GM21526 (cell line): ENCODE measurements around the gene ITSN2.
A peak's percentile ranks its signal among the peaks of the same experiment; 100 is the strongest.
"Not testable (repeated sequence)": the region's sequence is repeated elsewhere in the genome, so short reads cannot be mapped to it uniquely, and the experiment has no call there.

Experiments used
- ATAC-seq: cut with Tn5 transposase; IDR thresholded peaks from one replicate; pipeline ENCODE4 v1.9.1; 2021; ENCODE audit warnings: moderate library complexity; ENCODE audit not compliant: unreplicated experiment, low FRiP score

The ITSN2 gene

GRCh38 chr2:24360050-24360962 lies at the start of gene ITSN2:
Gene ITSN2, minus strand, starts transcription at chr2:24360536. Its CDS starts 32,454 bp downstream, at chr2:24328082.
- ATAC-seq, result peak; percentile 68

GRCh38 chr2:24409171-24409570 lies 48.8 kb upstream of the ITSN2 start:
- no peak for ATAC-seq

GRCh38 chr2:24408704-24409103 lies 48.4 kb upstream of the ITSN2 start:
- ATAC-seq, result not testable (repeated sequence)

- no peak for ATAC-seq
Measured at GRCh38 chr2:24404491-24404921, 44.2 kb upstream of the ITSN2 start.

GRCh38 chr2:24403832-24404212 lies 43.5 kb upstream of the ITSN2 start:
- ATAC-seq, result no peak

GRCh38 chr2:24403168-24403831 lies 43.0 kb upstream of the ITSN2 start:
- no peak for ATAC-seq

GRCh38 chr2:24402242-24403097 lies 42.1 kb upstream of the ITSN2 start:
- ATAC-seq, result no peak

- no peak for ATAC-seq
Measured at GRCh38 chr2:24400207-24400907, 40.0 kb upstream of the ITSN2 start.

GRCh38 chr2:24399434-24400206 lies 39.3 kb upstream of the ITSN2 start:
- ATAC-seq, result no peak

- ATAC-seq, result no peak
Measured at GRCh38 chr2:24394998-24395397, 34.7 kb upstream of the ITSN2 start.

GRCh38 chr2:24392542-24393059 lies 32.3 kb upstream of the ITSN2 start:
- no peak for ATAC-seq

GRCh38 chr2:24385366-24385765 lies 25.0 kb upstream of the ITSN2 start:
- no peak for ATAC-seq

- ATAC-seq, result no peak
Measured at GRCh38 chr2:24382363-24383073, 22.2 kb upstream of the ITSN2 start.

- no peak for ATAC-seq
Measured at GRCh38 chr2:24380820-24381219, 20.5 kb upstream of the ITSN2 start.

GRCh38 chr2:24375349-24376087 lies 15.2 kb upstream of the ITSN2 start:
- ATAC-seq, result no peak

GRCh38 chr2:24374301-24374700 lies 14.0 kb upstream of the ITSN2 start:
- no peak for ATAC-seq

GRCh38 chr2:24372033-24372432 lies 11.7 kb upstream of the ITSN2 start:
- no peak for ATAC-seq

GRCh38 chr2:24365826-24366225 lies 5.5 kb upstream of the ITSN2 start:
- no peak for ATAC-seq
